K562 (cell line): ENCODE data around the gene MED19. TPM values are rescaled to one million over a fixed set of nuclear protein-coding genes. Genes with fewer than 3 reads are reported as not detected.
A peak's percentile ranks its signal among the peaks of the same experiment; 100 is the strongest.

ENCODE experiments used
- C11orf30 ChIP-seq: fragments of 450-650 bp; IDR thresholded peaks from 2 replicates; pipeline ENCODE4 v1.6.1; 2016; ENCODE audit warnings: low read depth, mild to moderate bottlenecking
- CCNT2 ChIP-seq: IDR thresholded peaks from 2 replicates; pipeline ENCODE4 v1.6.1; 2011; ENCODE audit warnings: borderline replicate concordance, low read depth, mild to moderate bottlenecking, moderate library complexity, mixed read lengths, low read length; ENCODE audit not compliant: insufficient read length; ENCODE audit errors: extremely low read depth
- ELF1 ChIP-seq: fragments of 200-800 bp; sonication (Bioruptor generic); IDR thresholded peaks from 2 replicates; pipeline ENCODE4 v1.6.1; 2016; ENCODE audit warnings: missing genetic modification characterization, missing compliant biosample characterization
- EP300 ChIP-seq: IDR thresholded peaks from 2 replicates; pipeline ENCODE4 v1.6.1; 2012; ENCODE audit warnings: low read length, improper control_type of control experiment
- HDAC1 ChIP-seq, 2 experiments: fragments of 450-650 bp; IDR thresholded peaks; 2 replicates each; pipeline ENCODE4 v1.6.1; 2016 to 2017; ENCODE audit warnings: inconsistent platforms in 1 of 2, mild to moderate bottlenecking in 1 of 2, moderate library complexity in 1 of 2
- HLTF ChIP-seq: fragments of 450-650 bp; IDR thresholded peaks from 2 replicates; pipeline ENCODE4 v1.6.1; 2016
- PCBP2 ChIP-seq: fragments of 200-400 bp; formaldehyde crosslinking; IDR thresholded peaks from 2 replicates; pipeline ENCODE4 v1.6.1; 2018; ENCODE audit warnings: low read length, low read depth, mild to moderate bottlenecking, moderate library complexity; ENCODE audit not compliant: poor library complexity, severe bottlenecking
- RAD51 ChIP-seq: fragments of 450-650 bp; IDR thresholded peaks from 2 replicates; pipeline ENCODE4 v1.7.1; 2016; ENCODE audit warnings: low read depth, mild to moderate bottlenecking, borderline replicate concordance
- RNF2 ChIP-seq: sonication (generic); IDR thresholded peaks from 2 replicates; pipeline ENCODE4 v1.6.1; 2016
- SMAD4 ChIP-seq: fragments of 250-450 bp; sonication (Bioruptor Pico); conservative IDR thresholded peaks from 2 replicates; pipeline ENCODE4 v1.8.0; 2021; ENCODE audit warnings: inconsistent platforms, mild to moderate bottlenecking, moderate library complexity
- TAF9B ChIP-seq: fragments of 450-650 bp; IDR thresholded peaks from 2 replicates; pipeline ENCODE4 v1.6.1; 2018; ENCODE audit warnings: mild to moderate bottlenecking; ENCODE audit not compliant: partially characterized antibody
- TEAD1 ChIP-seq, 2 experiments: fragments of 450-650 bp in 1 of 2; sonication (generic) in 1 of 2; formaldehyde crosslinking; IDR thresholded peaks; 2 replicates each; pipeline versions ENCODE4 v1.4.0 to v1.8.0; 2020 to 2022; ENCODE audit warnings: mild to moderate bottlenecking in 2 of 2, missing genetic modification reagents in 1 of 2
- ZNF121 ChIP-seq: sonication (generic); formaldehyde crosslinking; conservative IDR thresholded peaks from 2 replicates; pipeline ENCODE4 v1.8.0; 2022; ENCODE audit warnings: missing genetic modification reagents
- polyA plus RNA-seq, 8 experiments: library from polyadenylated mRNA; depleted of rRNA in 4 of 8; stranded (reverse) in 5 of 8; unstranded in 3 of 8; fragments of >200 nt; fragmentation: Nextera tagmentation in 2 of 8; fragmentation: Illumina TruSeq in 1 of 8; extraction: Ambion mirVana in 2 of 8; extraction: Trizol in 1 of 8; gene quantifications; 2 replicates each; pipeline versions ENCODE4 v1.2.1 to v1.2.3, GENCODE V29; 2011 to 2014; ENCODE audit warnings: inconsistent platforms in 1 of 8, missing spikeins in 1 of 8
- total RNA-seq, 7 experiments: library from RNA; depleted of rRNA in 6 of 7; stranded (reverse); fragments of >200 nt in 6 of 7; fragmentation: Illumina TruSeq in 2 of 7; extraction: Trizol in 2 of 7; gene quantifications; 2 replicates each; pipeline versions ENCODE4 v1.2.1 to v1.2.3, GENCODE V29; 2011 to 2021; ENCODE audit warnings: low replicate concordance in 1 of 7
- TF ChIP-seq, protein P1 (sequence below), 2 experiments: fragments of 450-650 bp in 1 of 2; sonication (generic) in 1 of 2; formaldehyde crosslinking in 1 of 2; IDR thresholded peaks; 2 replicates each; pipeline versions ENCODE4 v1.7.1 to v1.9.0; 2016 to 2022; ENCODE audit warnings: inconsistent platforms in 1 of 2, mild to moderate bottlenecking in 1 of 2, missing genetic modification reagents in 1 of 2
- TF ChIP-seq, protein P2 (sequence below), 3 experiments: fragments of 200-800 bp in 1 of 3; sonication (Bioruptor generic) in 1 of 3; sonication (generic) in 1 of 3; formaldehyde crosslinking in 1 of 3; IDR thresholded peaks; 2 replicates each; pipeline versions ENCODE4 v1.6.1 to v1.8.0; 2016 to 2022; ENCODE audit warnings: mild to moderate bottlenecking in 2 of 3, missing compliant biosample characterization in 2 of 3, missing genetic modification characterization in 2 of 3, missing genetic modification reagents in 1 of 3
- TF ChIP-seq, protein P3 (sequence below): fragments of 250-450 bp; sonication (Bioruptor Pico); IDR thresholded peaks from 2 replicates; pipeline ENCODE4 v1.9.0; 2021; ENCODE audit warnings: mild to moderate bottlenecking

The MED19 gene
- total and polyA plus RNA-seq, 9 of the 15 experiments (the other 6 are each of a cell fraction or from before 2014, with no cell fraction given), result 7.3 to 23.5 (median 15.0) TPM

DNA sequence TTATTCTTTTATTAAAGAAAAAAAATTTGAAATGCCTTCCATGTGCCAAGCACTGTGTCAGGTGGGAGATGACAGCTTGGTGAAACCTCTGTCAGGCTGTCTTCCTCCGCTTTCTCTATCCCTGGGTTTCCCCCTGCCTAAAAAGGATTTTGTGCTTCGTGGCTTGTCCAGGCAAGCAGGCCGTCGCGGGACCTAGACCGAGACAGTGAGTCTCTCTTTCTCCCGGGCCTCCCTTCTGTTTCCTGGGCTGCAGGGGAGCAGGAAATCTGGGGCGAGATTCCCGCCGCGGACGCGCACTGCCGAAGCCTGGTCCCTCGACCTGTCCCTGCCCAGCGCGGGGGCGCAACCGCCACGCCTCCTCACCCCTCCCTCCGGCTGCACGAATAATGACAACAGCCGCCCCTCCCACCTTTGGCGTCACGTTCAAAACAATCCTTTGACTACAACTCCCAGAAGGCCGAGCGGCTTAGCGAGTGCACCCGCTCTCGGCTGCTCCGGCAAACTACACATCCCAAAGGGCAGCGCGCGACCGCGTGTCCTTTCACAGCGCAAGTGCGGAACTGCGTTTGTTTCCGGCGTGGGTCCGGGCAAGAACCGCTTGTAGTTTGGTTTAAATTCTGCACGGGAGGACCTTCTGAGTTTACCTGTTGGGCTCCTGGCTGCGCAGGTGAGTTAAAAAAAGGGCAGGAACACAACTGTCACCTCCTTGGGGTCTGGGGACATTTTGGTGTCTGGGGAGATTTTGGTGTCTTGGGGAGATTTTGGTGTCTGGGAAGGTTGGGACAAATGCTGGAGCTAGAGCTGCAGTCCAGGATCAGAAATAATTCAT lies 54.6 kb downstream of the MED19 start, which contains the start of gene CLP1 (continued):
- TF ChIP-seq, protein P1, sequence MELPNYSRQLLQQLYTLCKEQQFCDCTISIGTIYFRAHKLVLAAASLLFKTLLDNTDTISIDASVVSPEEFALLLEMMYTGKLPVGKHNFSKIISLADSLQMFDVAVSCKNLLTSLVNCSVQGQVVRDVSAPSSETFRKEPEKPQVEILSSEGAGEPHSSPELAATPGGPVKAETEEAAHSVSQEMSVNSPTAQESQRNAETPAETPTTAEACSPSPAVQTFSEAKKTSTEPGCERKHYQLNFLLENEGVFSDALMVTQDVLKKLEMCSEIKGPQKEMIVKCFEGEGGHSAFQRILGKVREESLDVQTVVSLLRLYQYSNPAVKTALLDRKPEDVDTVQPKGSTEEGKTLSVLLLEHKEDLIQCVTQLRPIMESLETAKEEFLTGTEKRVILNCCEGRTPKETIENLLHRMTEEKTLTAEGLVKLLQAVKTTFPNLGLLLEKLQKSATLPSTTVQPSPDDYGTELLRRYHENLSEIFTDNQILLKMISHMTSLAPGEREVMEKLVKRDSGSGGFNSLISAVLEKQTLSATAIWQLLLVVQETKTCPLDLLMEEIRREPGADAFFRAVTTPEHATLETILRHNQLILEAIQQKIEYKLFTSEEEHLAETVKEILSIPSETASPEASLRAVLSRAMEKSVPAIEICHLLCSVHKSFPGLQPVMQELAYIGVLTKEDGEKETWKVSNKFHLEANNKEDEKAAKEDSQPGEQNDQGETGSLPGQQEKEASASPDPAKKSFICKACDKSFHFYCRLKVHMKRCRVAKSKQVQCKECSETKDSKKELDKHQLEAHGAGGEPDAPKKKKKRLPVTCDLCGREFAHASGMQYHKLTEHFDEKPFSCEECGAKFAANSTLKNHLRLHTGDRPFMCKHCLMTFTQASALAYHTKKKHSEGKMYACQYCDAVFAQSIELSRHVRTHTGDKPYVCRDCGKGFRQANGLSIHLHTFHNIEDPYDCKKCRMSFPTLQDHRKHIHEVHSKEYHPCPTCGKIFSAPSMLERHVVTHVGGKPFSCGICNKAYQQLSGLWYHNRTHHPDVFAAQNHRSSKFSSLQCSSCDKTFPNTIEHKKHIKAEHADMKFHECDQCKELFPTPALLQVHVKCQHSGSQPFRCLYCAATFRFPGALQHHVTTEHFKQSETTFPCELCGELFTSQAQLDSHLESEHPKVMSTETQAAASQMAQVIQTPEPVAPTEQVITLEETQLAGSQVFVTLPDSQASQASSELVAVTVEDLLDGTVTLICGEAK (IDR thresholded peaks at IDR 0.05), result peak; percentile 88
- TF ChIP-seq, protein P1 (CRISPR knock-in tag; IDR thresholded peaks at IDR 0.05), result no peak
- TF ChIP-seq, protein P2, sequence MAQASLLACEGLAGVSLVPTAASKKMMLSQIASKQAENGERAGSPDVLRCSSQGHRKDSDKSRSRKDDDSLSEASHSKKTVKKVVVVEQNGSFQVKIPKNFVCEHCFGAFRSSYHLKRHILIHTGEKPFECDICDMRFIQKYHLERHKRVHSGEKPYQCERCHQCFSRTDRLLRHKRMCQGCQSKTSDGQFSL (CRISPR knock-in tag; IDR thresholded peaks at IDR 0.05), result no peak
- TF ChIP-seq, protein P2 (tag; IDR thresholded peaks at IDR 0.05), result no peak
- TF ChIP-seq PCBP2 (no peak), EP300 (no peak), ELF1 (tag) (peak; percentile 94), HDAC1 (IDR thresholded peaks at IDR 0.05) (peak in 1 of 2 experiments; percentile 91; a peak in 2 of 4 replicates), TAF9B (no peak), RAD51 (peak; percentile 48), SMAD4 (CRISPR knock-in tag) (peak; percentile 35; the same call in 1 of the 2 replicates), HLTF (no peak), C11orf30 (peak; percentile 75), RNF2 (peak; percentile 66), CCNT2 (peak; percentile 83), ZNF121 (CRISPR knock-in tag) (no peak), TEAD1 (CRISPR knock-in tag; IDR thresholded peaks at IDR 0.05) (0 out of 4 replicates have a peak, but pooled peaks of 1 of the 2 experiments have one; percentile 47)
- TF ChIP-seq, protein P3, sequence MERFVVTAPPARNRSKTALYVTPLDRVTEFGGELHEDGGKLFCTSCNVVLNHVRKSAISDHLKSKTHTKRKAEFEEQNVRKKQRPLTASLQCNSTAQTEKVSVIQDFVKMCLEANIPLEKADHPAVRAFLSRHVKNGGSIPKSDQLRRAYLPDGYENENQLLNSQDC (CRISPR knock-in tag), result no peak
